ENCODE results near the gene ST3GAL2. TPM values are rescaled to one million over a fixed set of nuclear protein-coding genes. Genes with fewer than 3 reads are reported as not detected.

ST3GAL2 gene
- total RNA-seq, 1 experiment from 2014 or later = 49.4 TPM

DNA sequence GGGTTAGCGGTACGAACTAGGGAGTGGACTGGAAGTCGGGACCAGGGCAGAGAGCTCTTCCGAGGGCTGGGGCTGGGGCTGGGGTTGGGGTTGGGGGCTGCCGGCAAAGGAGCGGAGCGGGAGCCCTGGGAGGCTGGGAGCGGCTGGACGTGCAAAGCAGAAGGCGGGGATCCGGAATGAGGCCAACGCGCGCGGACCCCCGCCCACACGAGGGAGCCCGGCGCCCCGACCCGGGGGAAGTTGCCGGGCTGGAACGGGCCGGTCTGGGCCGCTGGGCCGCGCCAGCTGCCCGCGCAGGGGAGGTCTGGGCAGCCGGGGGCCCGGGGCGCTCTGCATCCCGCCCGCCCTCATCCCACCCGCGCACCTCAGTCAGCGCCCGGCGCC is 323 bp downstream of the ST3GAL2 start:
- DNase-seq (ENCODE audit: low spot score) = peak; percentile 41
- Mint-ChIP-seq H3K4me3 (peak overlapping the region; percentile 99), H3K27me3 (ENCODE audit: low read depth) (no peaks in the 10 kb centered on the region), H3K36me3 (peaks cover 9% of the 10 kb centered on the region; the same call in 1 of the 2 replicates), H3K9me3 (no peaks in the 10 kb centered on the region), H3K27ac (peak overlapping the region; percentile 96; the same call in 1 of the 2 replicates), H3K4me1 (peaks cover 44% of the 10 kb centered on the region)
- POLR2A ChIA-PET = interaction anchor here (1.1 to 1.5 kb wide), 4 partner anchors 11 to 58 kb away, joined by 3 to 7 read pairs (median 4); partner anchors contain the start of gene FCSK
- CTCF ChIA-PET = interaction anchor here (0.9 to 2.9 kb wide), 4 partner anchors 9 to 87 kb away, joined by 3 to 16 read pairs (median 5); no protein-coding TSS in a partner anchor
- TF ChIP-seq, protein P1, sequence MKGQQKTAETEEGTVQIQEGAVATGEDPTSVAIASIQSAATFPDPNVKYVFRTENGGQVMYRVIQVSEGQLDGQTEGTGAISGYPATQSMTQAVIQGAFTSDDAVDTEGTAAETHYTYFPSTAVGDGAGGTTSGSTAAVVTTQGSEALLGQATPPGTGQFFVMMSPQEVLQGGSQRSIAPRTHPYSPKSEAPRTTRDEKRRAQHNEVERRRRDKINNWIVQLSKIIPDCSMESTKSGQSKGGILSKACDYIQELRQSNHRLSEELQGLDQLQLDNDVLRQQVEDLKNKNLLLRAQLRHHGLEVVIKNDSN (CRISPR knock-in tag; IDR thresholded peaks at IDR 0.05) = no peak
- no peak for TF ChIP-seq MYBL2 (CRISPR knock-in tag; IDR thresholded peaks at IDR 0.05)
- TF ChIP-seq EMX1 (CRISPR knock-in tag; IDR thresholded peaks at IDR 0.05) = 0 out of 2 replicates have a peak, but pooled peaks have one; percentile 0
- peak; percentile 0; the same call in 1 of the 2 replicates for ATAC-seq

- DNase-seq (ENCODE audit: low spot score) (no peak), ATAC-seq (peak; percentile 0; the same call in 1 of the 2 replicates)
- peak overlapping the region; percentile 96 for H3K27ac Mint-ChIP-seq
- H3K27me3 Mint-ChIP-seq (ENCODE audit: low read depth) = no peaks in the 10 kb centered on the region
- H3K4me3 Mint-ChIP-seq = peak overlapping the region; percentile 99
- H3K36me3 Mint-ChIP-seq = peaks cover 9% of the 10 kb centered on the region; the same call in 1 of the 2 replicates
- ChIA-PET POLR2A (interaction anchor here (1.5 kb wide), 3 partner anchors 10 to 57 kb away, joined by 4 to 7 read pairs (median 4); partner anchors contain the start of gene FCSK), CTCF (interaction anchor here (0.9 to 2.9 kb wide), 5 partner anchors 8 to 88 kb away, joined by 3 to 16 read pairs (median 4); no protein-coding TSS in a partner anchor)
- H3K9me3 Mint-ChIP-seq = no peaks in the 10 kb centered on the region
- peaks cover 51% of the 10 kb centered on the region for H3K4me1 Mint-ChIP-seq
- TF ChIP-seq, protein P1 (CRISPR knock-in tag; IDR thresholded peaks at IDR 0.05) = no peak
- TF ChIP-seq, protein P2, sequence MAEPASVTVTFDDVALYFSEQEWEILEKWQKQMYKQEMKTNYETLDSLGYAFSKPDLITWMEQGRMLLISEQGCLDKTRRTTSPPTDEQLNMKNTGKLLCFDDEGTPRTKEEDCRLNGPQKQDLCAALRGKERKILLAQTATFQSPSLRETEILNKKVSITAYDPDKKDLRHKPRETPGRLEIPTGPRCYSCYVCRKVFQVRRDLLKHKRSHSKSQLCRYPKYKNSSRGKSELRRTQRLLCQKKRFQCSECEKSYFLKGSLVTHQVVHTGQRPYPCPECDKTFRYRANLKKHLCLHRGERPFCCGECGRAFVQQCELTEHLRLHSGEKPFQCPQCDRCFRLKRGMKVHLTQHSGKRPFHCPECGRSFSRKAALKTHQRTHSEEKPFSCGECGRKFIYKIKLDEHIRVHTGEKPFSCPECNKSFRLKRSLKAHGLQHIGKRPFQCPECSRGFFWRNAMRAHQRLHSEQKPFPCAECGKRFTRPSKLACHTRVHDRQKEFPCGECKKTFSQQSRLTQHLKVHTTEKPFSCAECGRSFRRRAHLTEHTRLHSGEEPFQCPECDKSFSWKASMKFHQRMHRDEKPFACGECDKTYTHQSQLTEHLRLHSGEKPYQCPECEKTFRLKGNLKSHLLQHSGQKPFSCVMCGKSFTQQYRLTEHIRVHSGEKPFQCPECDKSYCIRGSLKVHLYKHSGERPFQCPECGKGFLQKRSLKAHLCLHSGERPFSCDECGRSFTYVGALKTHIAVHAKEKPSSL (CRISPR knock-in tag; conservative IDR thresholded peaks at IDR 0.05) = no peak
- TF ChIP-seq FOXK1 (CRISPR knock-in tag; IDR thresholded peaks at IDR 0.05) (no peak), CTCF (IDR thresholded peaks at IDR 0.05) (no peak), ELF4 (CRISPR knock-in tag; IDR thresholded peaks at IDR 0.05; ENCODE audit: low read depth) (no peak), ATF2 (CRISPR knock-in tag; IDR thresholded peaks at IDR 0.05; ENCODE audit: borderline replicate concordance, low read depth) (no peak), USF2 (CRISPR knock-in tag; IDR thresholded peaks at IDR 0.05) (no peak), TCF7 (CRISPR knock-in tag; IDR thresholded peaks at IDR 0.05; ENCODE audit: low read depth) (no peak), NR2C2 (CRISPR knock-in tag; IDR thresholded peaks at IDR 0.05) (no peak), NR3C1 (CRISPR knock-in tag; conservative IDR thresholded peaks at IDR 0.05; ENCODE audit: low read depth) (no peak), ERG (CRISPR knock-in tag; IDR thresholded peaks at IDR 0.05) (no peak), E2F1 (CRISPR knock-in tag; IDR thresholded peaks at IDR 0.05) (no peak)
- TF ChIP-seq, protein P3, sequence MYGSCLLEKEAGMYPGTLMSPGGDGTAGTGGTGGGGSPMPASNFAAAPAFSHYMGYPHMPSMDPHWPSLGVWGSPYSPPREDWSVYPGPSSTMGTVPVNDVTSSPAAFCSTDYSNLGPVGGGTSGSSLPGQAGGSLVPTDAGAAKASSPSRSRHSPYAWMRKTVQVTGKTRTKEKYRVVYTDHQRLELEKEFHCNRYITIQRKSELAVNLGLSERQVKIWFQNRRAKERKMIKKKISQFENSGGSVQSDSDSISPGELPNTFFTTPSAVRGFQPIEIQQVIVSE (CRISPR knock-in tag; IDR thresholded peaks at IDR 0.05; ENCODE audit: borderline replicate concordance) = no peak
- TF ChIP-seq, protein P4, sequence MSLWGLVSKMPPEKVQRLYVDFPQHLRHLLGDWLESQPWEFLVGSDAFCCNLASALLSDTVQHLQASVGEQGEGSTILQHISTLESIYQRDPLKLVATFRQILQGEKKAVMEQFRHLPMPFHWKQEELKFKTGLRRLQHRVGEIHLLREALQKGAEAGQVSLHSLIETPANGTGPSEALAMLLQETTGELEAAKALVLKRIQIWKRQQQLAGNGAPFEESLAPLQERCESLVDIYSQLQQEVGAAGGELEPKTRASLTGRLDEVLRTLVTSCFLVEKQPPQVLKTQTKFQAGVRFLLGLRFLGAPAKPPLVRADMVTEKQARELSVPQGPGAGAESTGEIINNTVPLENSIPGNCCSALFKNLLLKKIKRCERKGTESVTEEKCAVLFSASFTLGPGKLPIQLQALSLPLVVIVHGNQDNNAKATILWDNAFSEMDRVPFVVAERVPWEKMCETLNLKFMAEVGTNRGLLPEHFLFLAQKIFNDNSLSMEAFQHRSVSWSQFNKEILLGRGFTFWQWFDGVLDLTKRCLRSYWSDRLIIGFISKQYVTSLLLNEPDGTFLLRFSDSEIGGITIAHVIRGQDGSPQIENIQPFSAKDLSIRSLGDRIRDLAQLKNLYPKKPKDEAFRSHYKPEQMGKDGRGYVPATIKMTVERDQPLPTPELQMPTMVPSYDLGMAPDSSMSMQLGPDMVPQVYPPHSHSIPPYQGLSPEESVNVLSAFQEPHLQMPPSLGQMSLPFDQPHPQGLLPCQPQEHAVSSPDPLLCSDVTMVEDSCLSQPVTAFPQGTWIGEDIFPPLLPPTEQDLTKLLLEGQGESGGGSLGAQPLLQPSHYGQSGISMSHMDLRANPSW (CRISPR knock-in tag; conservative IDR thresholded peaks at IDR 0.05; ENCODE audit: low read depth) = no peak
These were observed 1.0 kb downstream of the ST3GAL2 start for GRCh38 chr16:70437582-70438557.

Measured in WTC11 (cell line).